Measurements from ENCODE around the gene RAD18.

- no peak for TF ChIP-seq IRF3 (IDR thresholded peaks at IDR 0.05; ENCODE audit: low read depth, low read length)
- no peak for TF ChIP-seq SIN3A (IDR thresholded peaks at IDR 0.05; ENCODE audit: borderline replicate concordance, low read depth, low read length)
- no peak for TF ChIP-seq CTCF (IDR thresholded peaks at IDR 0.05)
- no peak for TF ChIP-seq USF2 (IDR thresholded peaks at IDR 0.05; ENCODE audit: borderline replicate concordance, low read depth, low read length)
- no peak for TF ChIP-seq ZBTB33 (IDR thresholded peaks at IDR 0.05; ENCODE audit: borderline replicate concordance, low read depth)
Observed at GRCh38 chr3:8891303-8891702, 72.0 kb downstream of the RAD18 start.

Measured in SK-N-SH (cell line).